OCI-LY1 (cell line): Measurements from ENCODE around the gene KIF13A.

ENCODE experiments used
- H2AFZ ChIP-seq: fragments of 200-600 bp; sonication (generic), shearing (Covaris generic); 2 replicates; pipeline ENCODE4 v1.6.0; 2014; ENCODE audit warnings: antibody characterized with exemption, mild to moderate bottlenecking, low read length
- H3F3A ChIP-seq: fragments of 200-600 bp; sonication (generic), shearing (Covaris generic); 2 replicates; pipeline ENCODE4 v1.6.0; 2014; ENCODE audit warnings: mild to moderate bottlenecking, antibody characterized with exemption, low read length, moderate library complexity; ENCODE audit not compliant: insufficient read depth
- H3K27ac ChIP-seq: fragments of 200-600 bp; sonication (generic); 2 replicates; pipeline ENCODE4 v1.5.1; 2014; ENCODE audit warnings: low read length, mixed run types, mild to moderate bottlenecking, low read depth; ENCODE audit not compliant: poor library complexity, severe bottlenecking
- H3K27me3 ChIP-seq: fragments of 200-600 bp; sonication (generic); 2 replicates; pipeline ENCODE4 v1.6.0; 2014; ENCODE audit warnings: antibody characterized with exemption, mild to moderate bottlenecking, low read length, moderate library complexity; ENCODE audit not compliant: insufficient read depth
- H3K36me3 ChIP-seq: fragments of 200-600 bp; sonication (generic); 2 replicates; pipeline ENCODE4 v1.6.1; 2014; ENCODE audit warnings: mild to moderate bottlenecking, antibody characterized with exemption, low read length, moderate library complexity, mixed read lengths; ENCODE audit not compliant: insufficient read depth
- H3K4me1 ChIP-seq: fragments of 200-600 bp; sonication (generic); 2 replicates; pipeline ENCODE4 v1.5.1; 2014; ENCODE audit warnings: mild to moderate bottlenecking, low read length, moderate library complexity; ENCODE audit not compliant: insufficient read depth, severe bottlenecking
- H3K4me2 ChIP-seq: fragments of 200-600 bp; sonication (generic), shearing (Covaris generic); 2 replicates; pipeline ENCODE4 v1.6.1; 2014; ENCODE audit warnings: low read length
- H3K4me3 ChIP-seq: fragments of 200-600 bp; sonication (generic); 2 replicates; pipeline ENCODE4 v1.5.1; 2014; ENCODE audit warnings: low read length, low read depth, mild to moderate bottlenecking, mixed read lengths; ENCODE audit not compliant: poor library complexity, severe bottlenecking
- H3K79me2 ChIP-seq: fragments of 200-600 bp; shearing (Covaris generic); 2 replicates; pipeline ENCODE4 v1.6.1; 2016; ENCODE audit warnings: mixed run types, low read length, mixed read lengths; ENCODE audit not compliant: insufficient read depth
- H3K9ac ChIP-seq: fragments of 200-600 bp; sonication (generic), shearing (Covaris generic); 2 replicates; pipeline ENCODE4 v1.6.1; 2014; ENCODE audit warnings: mild to moderate bottlenecking, low read length, mixed read lengths
- H3K9me2 ChIP-seq: fragments of 200-600 bp; sonication (generic), shearing (Covaris generic); 2 replicates; pipeline ENCODE4 v1.6.1; 2014; ENCODE audit warnings: low read depth, mild to moderate bottlenecking, low read length, mixed read lengths
- H3K9me3 ChIP-seq: fragments of 200-600 bp; shearing (Covaris generic); 2 replicates; pipeline ENCODE4 v1.6.1; 2014; ENCODE audit warnings: low read length, mixed read lengths
- H4K20me1 ChIP-seq: fragments of 200-600 bp; sonication (generic), shearing (Covaris generic); 2 replicates; pipeline ENCODE4 v1.6.0; 2016; ENCODE audit warnings: mild to moderate bottlenecking, low read length; ENCODE audit not compliant: insufficient read depth
- CTCF ChIP-seq: fragments of 200-600 bp; sonication (generic), shearing (Covaris generic); IDR thresholded peaks from 2 replicates; pipeline ENCODE4 v1.5.1; 2017; ENCODE audit warnings: mild to moderate bottlenecking, antibody characterized with exemption, low read length, moderate library complexity, mixed read lengths
- EZH2 ChIP-seq: fragments of 200-600 bp; sonication (generic), shearing (Covaris generic); IDR thresholded peaks from 2 replicates; pipeline ENCODE4 v1.8.0; 2017; ENCODE audit warnings: borderline replicate concordance, mixed run types, mild to moderate bottlenecking, antibody characterized with exemption, low read length, moderate library complexity, mixed read lengths

The KIF13A gene

GRCh38 chr6:17714879-17715851, 272.3 kb downstream of the KIF13A start:
- H3K36me3 ChIP-seq = no peaks in the 10 kb centered on the region
- H3K9me2 ChIP-seq = no peaks in the 10 kb centered on the region
- no peaks in the 10 kb centered on the region for H3K9me3 ChIP-seq
- H3K9ac ChIP-seq = no peak overlapping the region
- H4K20me1 ChIP-seq = no peaks in the 10 kb centered on the region
- no peak overlapping the region for H3K4me2 ChIP-seq
- H3K27me3 ChIP-seq = no peaks in the 10 kb centered on the region
- no peak overlapping the region for H2AFZ ChIP-seq
- TF ChIP-seq EZH2 = no peak
- no peak for TF ChIP-seq CTCF
- no peak overlapping the region for H3K27ac ChIP-seq
- H3K79me2 ChIP-seq = no peaks in the 10 kb centered on the region
- no peak overlapping the region for H3K4me3 ChIP-seq
- no peaks in the 10 kb centered on the region for H3K4me1 ChIP-seq
- no peaks in the 10 kb centered on the region for H3F3A ChIP-seq

- H2AFZ ChIP-seq = no peak overlapping the region
- H4K20me1 ChIP-seq = no peaks in the 10 kb centered on the region
- no peaks in the 10 kb centered on the region for H3K27me3 ChIP-seq
- no peak overlapping the region for H3K4me2 ChIP-seq
- no peak for TF ChIP-seq CTCF
- no peaks in the 10 kb centered on the region for H3K9me3 ChIP-seq
- H3K9ac ChIP-seq = no peak overlapping the region
- H3K4me3 ChIP-seq = no peak overlapping the region
- H3K4me1 ChIP-seq = no peaks in the 10 kb centered on the region
- H3K79me2 ChIP-seq = no peaks in the 10 kb centered on the region
- H3F3A ChIP-seq = no peaks in the 10 kb centered on the region
- H3K36me3 ChIP-seq = no peaks in the 10 kb centered on the region
- H3K27ac ChIP-seq = no peak overlapping the region
- no peaks in the 10 kb centered on the region for H3K9me2 ChIP-seq
These were observed 273.3 kb downstream of the KIF13A start for GRCh38 chr6:17714177-17714576.

- Histone ChIP-seq H3K9ac (no peak overlapping the region), H3K27ac (no peak overlapping the region), H2AFZ (no peak overlapping the region), H3K27me3 (no peaks in the 10 kb centered on the region), H3K4me2 (no peak overlapping the region), H3K4me3 (no peak overlapping the region), H3K9me2 (no peaks in the 10 kb centered on the region), H3K79me2 (no peaks in the 10 kb centered on the region), H3F3A (no peaks in the 10 kb centered on the region), H4K20me1 (no peaks in the 10 kb centered on the region), H3K36me3 (no peaks in the 10 kb centered on the region), H3K4me1 (peaks cover under 1% of the 10 kb centered on the region), H3K9me3 (no peaks in the 10 kb centered on the region)
- TF ChIP-seq CTCF = no peak
- no peak for TF ChIP-seq EZH2
These were observed 274.9 kb downstream of the KIF13A start for GRCh38 chr6:17712576-17712975.
